Measurements from ENCODE around the gene SLC66A2. TPM values are rescaled to one million over a fixed set of nuclear protein-coding genes. Genes with fewer than 3 reads are reported as not detected.

The SLC66A2 gene
- total RNA-seq, 6 experiments from 2014 or later: 61.6 to 140 (median 95.8) TPM

DNA sequence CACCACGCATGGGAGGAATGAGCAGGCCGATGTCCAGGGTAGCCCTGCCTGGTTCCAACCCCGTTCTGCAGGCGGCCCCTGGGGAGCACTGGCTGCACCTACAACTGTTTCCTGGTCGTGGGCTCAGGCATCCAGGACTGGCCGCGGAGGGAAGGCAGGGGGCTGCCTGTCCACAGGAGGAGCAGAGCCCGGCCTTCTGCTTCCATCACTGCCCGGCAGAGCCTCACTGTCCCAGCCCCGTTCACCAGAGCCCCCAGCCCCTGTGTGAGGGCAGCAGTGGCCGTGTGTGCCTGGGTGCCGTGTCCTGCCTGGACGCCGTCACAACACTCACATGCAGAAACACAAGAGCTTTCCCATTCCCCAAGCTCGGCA, 97.5 kb downstream of the SLC66A2 start:
- DNase-seq (peak in 2 of 3 donors; percentile 35 to 37), ATAC-seq (no peak)
- Histone ChIP-seq H3K27ac (no peak overlapping the region), H3K4me1 (no peaks in the 10 kb centered on the region), H3K4me3 (no peak overlapping the region), H3K9me3 (no peaks in the 10 kb centered on the region), H3K27me3 (no peaks in the 10 kb centered on the region), H3K36me3 (no peaks in the 10 kb centered on the region)
- no CpG with 5 or more reads among the region's 15 CpGs for WGBS (ENCODE audit: insufficient coverage, low coverage, low lambda C conversion rate, missing lambda C conversion rate)
- intact Hi-C loops (cut with DNase I): no loop called here
- no peak for TF ChIP-seq POLR2A (IDR thresholded peaks at IDR 0.05)
- TF ChIP-seq, protein P1, sequence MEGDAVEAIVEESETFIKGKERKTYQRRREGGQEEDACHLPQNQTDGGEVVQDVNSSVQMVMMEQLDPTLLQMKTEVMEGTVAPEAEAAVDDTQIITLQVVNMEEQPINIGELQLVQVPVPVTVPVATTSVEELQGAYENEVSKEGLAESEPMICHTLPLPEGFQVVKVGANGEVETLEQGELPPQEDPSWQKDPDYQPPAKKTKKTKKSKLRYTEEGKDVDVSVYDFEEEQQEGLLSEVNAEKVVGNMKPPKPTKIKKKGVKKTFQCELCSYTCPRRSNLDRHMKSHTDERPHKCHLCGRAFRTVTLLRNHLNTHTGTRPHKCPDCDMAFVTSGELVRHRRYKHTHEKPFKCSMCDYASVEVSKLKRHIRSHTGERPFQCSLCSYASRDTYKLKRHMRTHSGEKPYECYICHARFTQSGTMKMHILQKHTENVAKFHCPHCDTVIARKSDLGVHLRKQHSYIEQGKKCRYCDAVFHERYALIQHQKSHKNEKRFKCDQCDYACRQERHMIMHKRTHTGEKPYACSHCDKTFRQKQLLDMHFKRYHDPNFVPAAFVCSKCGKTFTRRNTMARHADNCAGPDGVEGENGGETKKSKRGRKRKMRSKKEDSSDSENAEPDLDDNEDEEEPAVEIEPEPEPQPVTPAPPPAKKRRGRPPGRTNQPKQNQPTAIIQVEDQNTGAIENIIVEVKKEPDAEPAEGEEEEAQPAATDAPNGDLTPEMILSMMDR (IDR thresholded peaks at IDR 0.05): no peak

- DNase-seq (peak in 2 of 3 donors; percentile 28 to 39), ATAC-seq (peak in 1 of 4 donors; percentile 32)
- WGBS (ENCODE audit: insufficient coverage, low coverage, low lambda C conversion rate, missing lambda C conversion rate): 45% methylated on average over 11 of the region's 26 CpGs
- no peaks in the 10 kb centered on the region for H3K4me1 ChIP-seq
- no peak overlapping the region for H3K4me3 ChIP-seq
- intact Hi-C loops (cut with DNase I): no loop called here
- no peaks in the 10 kb centered on the region for H3K36me3 ChIP-seq
- no peaks in the 10 kb centered on the region for H3K27me3 ChIP-seq
- H3K9me3 ChIP-seq: no peaks in the 10 kb centered on the region
- H3K27ac ChIP-seq: no peak overlapping the region
- TF ChIP-seq, protein P1 (IDR thresholded peaks at IDR 0.05): no peak
- TF ChIP-seq POLR2A (IDR thresholded peaks at IDR 0.05): no peak
Measured at GRCh38 chr18:79853303-79853992, 98.0 kb downstream of the SLC66A2 start.

DNA sequence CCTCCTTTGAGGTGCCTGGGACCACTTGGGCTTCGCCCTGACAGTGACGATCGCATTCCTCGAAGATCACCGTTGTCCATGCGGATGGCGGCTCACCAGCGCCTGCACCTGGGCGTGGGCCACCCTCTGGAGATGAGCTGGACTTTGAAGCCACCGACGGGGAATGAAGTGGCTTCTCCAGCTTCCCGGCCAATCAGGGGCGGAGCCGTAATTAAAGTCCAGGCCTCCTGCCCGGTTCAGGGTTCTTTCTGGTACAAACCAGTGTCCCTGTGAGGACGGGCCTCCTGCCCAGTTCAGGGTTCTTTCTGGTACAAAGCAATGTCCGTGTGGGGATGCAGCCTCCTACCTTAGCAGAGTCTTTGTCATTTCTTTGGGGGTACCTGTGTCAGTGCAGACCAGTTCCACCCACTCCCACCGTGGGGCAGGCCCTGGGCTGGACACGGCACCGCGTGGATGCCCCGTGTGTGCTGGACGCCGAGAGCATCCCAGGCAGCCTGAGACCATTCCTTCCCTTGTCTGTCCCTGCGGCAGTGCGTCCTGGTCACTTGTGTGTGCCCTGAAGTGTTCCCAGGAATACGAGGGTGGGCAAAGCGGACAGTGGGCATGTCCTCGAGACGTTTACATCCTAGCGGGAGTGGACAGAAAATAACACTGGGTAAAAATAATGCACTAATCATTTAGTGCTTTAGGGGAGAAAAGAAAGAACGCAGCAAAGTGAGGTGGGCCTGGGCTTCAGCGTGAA, 98.7 kb downstream of the SLC66A2 start:
- no peak overlapping the region for H3K4me3 ChIP-seq
- WGBS (ENCODE audit: insufficient coverage, low coverage, low lambda C conversion rate, missing lambda C conversion rate): 80% methylated on average over 11 of the region's 33 CpGs
- no peak overlapping the region for H3K27ac ChIP-seq

More for the DNA sequence above, 98.7 kb downstream of the SLC66A2 start:
- Histone ChIP-seq H3K27me3 (no peaks in the 10 kb centered on the region), H3K36me3 (no peaks in the 10 kb centered on the region), H3K9me3 (no peaks in the 10 kb centered on the region), H3K4me1 (no peaks in the 10 kb centered on the region)
- TF ChIP-seq POLR2A (IDR thresholded peaks at IDR 0.05): no peak
- TF ChIP-seq, protein P1 (IDR thresholded peaks at IDR 0.05): no peak
- ATAC-seq (no peak), DNase-seq (peak in 1 of 3 donors; percentile 42)
- intact Hi-C loops (cut with DNase I): no loop called here

Other genes starting within 250 kb of the SLC66A2 start
- not detected for gene KCNG2, start 153.7 kb downstream of the SLC66A2 start, total RNA-seq
- 10 to 100 TPM; 16.8 to 35.1 (median 23.7) TPM for gene HSBP1L1, start 13.0 kb upstream of the SLC66A2 start, total RNA-seq
- 10 to 100 TPM; 18.5 to 53.9 (median 37.8) TPM for gene TXNL4A, start 36.9 kb upstream of the SLC66A2 start, total RNA-seq
- gene RBFA, start 82.8 kb upstream of the SLC66A2 start, total RNA-seq: 10 to 100 TPM; 12.3 to 36.6 (median 18.8) TPM
- gene ADNP2, start 157.6 kb upstream of the SLC66A2 start, total RNA-seq: 1 to 10 TPM; 4.4 to 9.9 (median 7.7) TPM